ENCODE measurements around the gene MAN1C1.

Gene MAN1C1

GRCh38 chr1:25815208-25816111 is 198.9 kb downstream of the MAN1C1 start:
- no peak for TF ChIP-seq CTCF (conservative IDR thresholded peaks at IDR 0.05; ENCODE audit: low read depth, low read length)
- DNase-seq (ENCODE audit: low read depth), result no peak
- H3K4me3 ChIP-seq (ENCODE audit: low read depth, low read length), result no peak overlapping the region

- no peak for DNase-seq (ENCODE audit: low read depth)
- TF ChIP-seq CTCF (conservative IDR thresholded peaks at IDR 0.05; ENCODE audit: low read depth, low read length), result no peak
- H3K4me3 ChIP-seq (ENCODE audit: low read depth, low read length), result no peak overlapping the region
Measured at GRCh38 chr1:25816112-25816718, 199.6 kb downstream of the MAN1C1 start.

- H3K4me3 ChIP-seq (ENCODE audit: low read depth, low read length), result no peak overlapping the region
- peak; percentile 37 for TF ChIP-seq CTCF (conservative IDR thresholded peaks at IDR 0.05; ENCODE audit: low read depth, low read length)
- no peak for DNase-seq (ENCODE audit: low read depth)
Measured at GRCh38 chr1:25817840-25818501, 201.4 kb downstream of the MAN1C1 start.

GRCh38 chr1:25818569-25818968 is 202.0 kb downstream of the MAN1C1 start:
- H3K4me3 ChIP-seq (ENCODE audit: low read depth, low read length), result peak overlapping the region; percentile 92
- DNase-seq (ENCODE audit: low read depth), result no peak
- TF ChIP-seq CTCF (conservative IDR thresholded peaks at IDR 0.05; ENCODE audit: low read depth, low read length), result no peak

GRCh38 chr1:25819491-25820246 is 203.1 kb downstream of the MAN1C1 start, which contains the start of gene MTFR1L:
TSS of gene MTFR1L (plus strand) at chr1:25819954. CDS start at chr1:25823105, 3,151 bp downstream.
- peak; percentile 72 for DNase-seq (ENCODE audit: low read depth)
- peak within 1 kb of the TSS; percentile 92 for H3K4me3 ChIP-seq (ENCODE audit: low read depth, low read length)
- no peak for TF ChIP-seq CTCF (conservative IDR thresholded peaks at IDR 0.05; ENCODE audit: low read depth, low read length)

- TF ChIP-seq CTCF (conservative IDR thresholded peaks at IDR 0.05; ENCODE audit: low read depth, low read length), result no peak
- DNase-seq (ENCODE audit: low read depth), result peak; percentile 65
- H3K4me3 ChIP-seq (ENCODE audit: low read depth, low read length), result peak overlapping the region; percentile 92
Measured at GRCh38 chr1:25820247-25821111, 203.9 kb downstream of the MAN1C1 start.

All from choroid plexus epithelial cell (primary cell).